Nephron (organoid): Measurements from ENCODE around the gene KIF1A.
"Not testable (repeated sequence)": the region's sequence is repeated elsewhere in the genome, so short reads cannot be mapped to it uniquely, and the experiment has no call there.

Experiments used
- H3K27ac Mint-ChIP-seq, 3 experiments: 2 replicates each; pipeline ENCODE4 v1.8.0; 2020; ENCODE audit warnings: mixed read lengths in 3 of 3, mild to moderate bottlenecking in 2 of 3, moderate library complexity in 1 of 3
- H3K27me3 Mint-ChIP-seq: 2 replicates; pipeline ENCODE4 v1.8.0; 2021; ENCODE audit warnings: low read depth, mild to moderate bottlenecking, moderate library complexity, mixed read lengths
- H3K36me3 Mint-ChIP-seq: 2 replicates; pipeline ENCODE4 v1.8.0; 2020; ENCODE audit warnings: low read depth, mixed read lengths
- H3K4me1 Mint-ChIP-seq: 2 replicates; pipeline ENCODE4 v1.8.0; 2020; ENCODE audit warnings: mixed read lengths
- H3K4me3 Mint-ChIP-seq, 3 experiments: 2 replicates each; pipeline ENCODE4 v1.8.0; 2020; ENCODE audit warnings: mild to moderate bottlenecking in 3 of 3, mixed read lengths in 3 of 3, moderate library complexity in 2 of 3
- H3K9me3 Mint-ChIP-seq: 2 replicates; pipeline ENCODE4 v1.8.0; 2020; ENCODE audit warnings: mixed read lengths
- TF ChIP-seq, protein P1 (sequence below), 3 experiments: fragments of 200-600 bp; sonication (generic); IDR thresholded peaks; one replicate each; pipeline ENCODE4 v1.5.0; 2021; ENCODE audit warnings: antibody characterized with exemption in 3 of 3; ENCODE audit not compliant: unreplicated experiment in 3 of 3

Gene KIF1A

DNA sequence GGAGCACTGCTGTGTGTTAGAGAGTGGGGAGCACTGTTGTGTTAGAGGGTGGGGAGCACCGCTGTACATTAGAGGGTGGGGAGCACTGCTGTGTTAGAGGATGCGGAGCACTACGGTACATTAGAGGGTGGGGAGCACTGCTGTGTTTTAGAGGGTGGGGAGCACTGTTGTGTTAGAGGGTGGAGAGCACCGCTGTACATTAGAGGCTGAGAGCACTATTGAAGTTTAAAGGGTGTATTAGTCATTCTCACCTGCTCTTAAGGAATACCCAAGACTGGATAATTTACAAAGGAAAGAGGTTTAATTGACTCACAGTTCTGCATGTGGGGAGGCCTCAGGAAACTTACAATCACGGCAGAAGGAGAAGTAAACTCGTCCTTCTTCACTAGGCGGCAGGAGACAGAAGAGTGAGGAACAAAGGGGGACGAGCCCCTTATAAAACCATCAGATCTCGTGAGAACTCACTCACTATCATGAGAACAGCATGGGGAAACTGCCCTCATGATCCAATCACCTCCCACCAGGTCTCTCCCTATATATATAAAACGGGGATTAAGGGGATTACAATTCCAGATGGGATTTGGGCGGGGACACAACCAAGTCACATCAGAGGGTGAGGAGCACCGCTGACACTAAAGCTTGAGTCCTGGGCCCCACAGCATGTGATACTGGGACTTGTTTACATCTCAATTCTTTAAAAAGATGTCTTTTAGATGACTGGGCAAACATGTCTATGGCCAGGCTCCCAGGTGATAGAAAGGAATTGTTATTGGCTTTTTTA lies 29.1 kb upstream of the KIF1A start:
- H3K27ac Mint-ChIP-seq: no peak overlapping the region
- TF ChIP-seq, protein P1, sequence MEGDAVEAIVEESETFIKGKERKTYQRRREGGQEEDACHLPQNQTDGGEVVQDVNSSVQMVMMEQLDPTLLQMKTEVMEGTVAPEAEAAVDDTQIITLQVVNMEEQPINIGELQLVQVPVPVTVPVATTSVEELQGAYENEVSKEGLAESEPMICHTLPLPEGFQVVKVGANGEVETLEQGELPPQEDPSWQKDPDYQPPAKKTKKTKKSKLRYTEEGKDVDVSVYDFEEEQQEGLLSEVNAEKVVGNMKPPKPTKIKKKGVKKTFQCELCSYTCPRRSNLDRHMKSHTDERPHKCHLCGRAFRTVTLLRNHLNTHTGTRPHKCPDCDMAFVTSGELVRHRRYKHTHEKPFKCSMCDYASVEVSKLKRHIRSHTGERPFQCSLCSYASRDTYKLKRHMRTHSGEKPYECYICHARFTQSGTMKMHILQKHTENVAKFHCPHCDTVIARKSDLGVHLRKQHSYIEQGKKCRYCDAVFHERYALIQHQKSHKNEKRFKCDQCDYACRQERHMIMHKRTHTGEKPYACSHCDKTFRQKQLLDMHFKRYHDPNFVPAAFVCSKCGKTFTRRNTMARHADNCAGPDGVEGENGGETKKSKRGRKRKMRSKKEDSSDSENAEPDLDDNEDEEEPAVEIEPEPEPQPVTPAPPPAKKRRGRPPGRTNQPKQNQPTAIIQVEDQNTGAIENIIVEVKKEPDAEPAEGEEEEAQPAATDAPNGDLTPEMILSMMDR (IDR thresholded peaks at IDR 0.05; ENCODE audit: unreplicated experiment in 3 of 3): no peak
- H3K4me1 Mint-ChIP-seq: no peaks in the 10 kb centered on the region
- peaks cover 7% of the 10 kb centered on the region for H3K9me3 Mint-ChIP-seq
- H3K4me3 Mint-ChIP-seq: no peak overlapping the region
- no peaks in the 10 kb centered on the region for H3K36me3 Mint-ChIP-seq
- peaks cover 28% of the 10 kb centered on the region for H3K27me3 Mint-ChIP-seq

DNA sequence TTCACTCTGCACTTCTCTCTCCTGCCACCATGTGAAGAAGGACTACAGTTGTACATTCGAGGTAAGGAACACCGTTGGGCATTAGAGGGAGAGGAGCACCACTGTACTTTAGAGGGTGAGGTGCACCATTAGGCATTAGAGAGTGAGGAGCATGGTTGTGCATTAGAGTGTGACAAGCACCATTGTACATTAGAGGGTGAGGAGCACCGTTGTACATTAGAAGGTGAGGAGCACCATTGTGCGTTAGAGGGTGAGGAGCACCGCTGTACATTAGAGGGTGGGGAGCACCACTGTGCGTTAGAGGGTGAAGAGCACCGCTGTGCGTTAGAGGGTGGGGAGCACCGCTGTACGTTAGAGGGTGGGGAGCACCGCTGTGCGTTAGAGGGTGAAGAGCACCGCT lies 27.8 kb upstream of the KIF1A start:
- H3K4me1 Mint-ChIP-seq: no peaks in the 10 kb centered on the region
- H3K9me3 Mint-ChIP-seq: no peaks in the 10 kb centered on the region
- no peaks in the 10 kb centered on the region for H3K36me3 Mint-ChIP-seq
- TF ChIP-seq, protein P1 (IDR thresholded peaks at IDR 0.05; ENCODE audit: unreplicated experiment in 3 of 3): no peak
- peaks cover 25% of the 10 kb centered on the region for H3K27me3 Mint-ChIP-seq
- H3K27ac Mint-ChIP-seq: no peak overlapping the region
- no peak overlapping the region for H3K4me3 Mint-ChIP-seq

DNA sequence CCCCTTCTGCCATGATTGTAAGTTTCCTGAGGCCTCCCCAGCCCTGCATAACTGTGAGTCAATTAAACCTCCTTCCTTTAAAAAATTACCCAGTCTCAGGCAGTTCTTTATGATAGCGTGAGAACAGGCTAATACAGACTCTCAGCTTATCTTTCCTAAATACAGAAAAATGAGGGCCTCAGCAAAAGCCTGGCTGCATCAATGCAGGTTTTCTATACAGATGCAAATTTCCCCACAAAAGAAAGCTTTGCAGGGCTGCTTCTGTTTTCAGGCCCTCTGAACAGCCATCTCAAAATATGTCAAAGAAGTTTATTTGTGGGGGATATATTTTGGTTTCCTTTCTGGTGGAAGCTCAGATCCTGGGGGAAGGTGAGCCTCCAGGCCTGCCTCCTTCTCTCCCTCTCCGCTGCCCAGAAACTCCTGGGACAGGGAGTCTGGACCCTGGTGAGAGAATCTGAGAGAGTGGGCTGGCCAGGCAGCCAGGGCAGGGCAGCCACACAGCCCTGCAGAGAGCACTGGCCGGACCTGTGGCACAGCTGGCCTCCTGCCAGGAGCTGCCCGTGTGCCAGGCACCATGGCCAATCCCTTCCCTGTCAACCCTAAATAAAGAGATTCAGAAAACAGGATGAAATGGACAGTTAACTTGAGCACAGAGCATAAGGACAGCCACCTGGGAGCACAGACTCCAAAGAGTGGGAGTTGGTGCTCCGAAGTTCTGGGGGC lies 27.0 kb upstream of the KIF1A start:
- H3K9me3 Mint-ChIP-seq: no peaks in the 10 kb centered on the region
- no peaks in the 10 kb centered on the region for H3K36me3 Mint-ChIP-seq
- H3K4me3 Mint-ChIP-seq: no peak overlapping the region
- no peak overlapping the region for H3K27ac Mint-ChIP-seq
- no peaks in the 10 kb centered on the region for H3K4me1 Mint-ChIP-seq
- peaks cover 30% of the 10 kb centered on the region for H3K27me3 Mint-ChIP-seq
- TF ChIP-seq, protein P1 (IDR thresholded peaks at IDR 0.05; ENCODE audit: unreplicated experiment in 3 of 3): no peak

DNA sequence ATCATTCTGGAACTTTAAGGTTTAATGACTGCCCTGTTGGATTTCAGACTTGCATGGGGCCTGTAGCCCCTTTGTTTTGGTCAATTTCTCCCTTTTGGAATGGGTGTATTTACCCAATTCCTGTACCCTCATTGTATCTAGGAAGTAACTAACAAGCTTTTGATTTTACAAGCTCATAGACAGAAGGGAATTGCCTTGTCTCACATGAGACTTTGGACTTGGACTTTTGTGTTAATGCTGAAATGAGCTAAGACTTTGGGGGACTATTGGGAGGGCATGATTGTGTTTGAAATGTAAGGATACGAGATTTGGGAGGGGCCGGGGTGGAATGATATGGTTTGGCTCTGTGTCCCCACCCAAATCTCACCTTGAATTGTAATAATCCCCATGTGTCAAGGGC lies 26.3 kb upstream of the KIF1A start:
- not testable (repeated sequence) for H3K27ac Mint-ChIP-seq, H3K4me1 Mint-ChIP-seq, H3K4me3 Mint-ChIP-seq, H3K9me3 Mint-ChIP-seq, H3K36me3 Mint-ChIP-seq
- H3K27me3 Mint-ChIP-seq: peaks cover 31% of the 10 kb centered on the region

DNA sequence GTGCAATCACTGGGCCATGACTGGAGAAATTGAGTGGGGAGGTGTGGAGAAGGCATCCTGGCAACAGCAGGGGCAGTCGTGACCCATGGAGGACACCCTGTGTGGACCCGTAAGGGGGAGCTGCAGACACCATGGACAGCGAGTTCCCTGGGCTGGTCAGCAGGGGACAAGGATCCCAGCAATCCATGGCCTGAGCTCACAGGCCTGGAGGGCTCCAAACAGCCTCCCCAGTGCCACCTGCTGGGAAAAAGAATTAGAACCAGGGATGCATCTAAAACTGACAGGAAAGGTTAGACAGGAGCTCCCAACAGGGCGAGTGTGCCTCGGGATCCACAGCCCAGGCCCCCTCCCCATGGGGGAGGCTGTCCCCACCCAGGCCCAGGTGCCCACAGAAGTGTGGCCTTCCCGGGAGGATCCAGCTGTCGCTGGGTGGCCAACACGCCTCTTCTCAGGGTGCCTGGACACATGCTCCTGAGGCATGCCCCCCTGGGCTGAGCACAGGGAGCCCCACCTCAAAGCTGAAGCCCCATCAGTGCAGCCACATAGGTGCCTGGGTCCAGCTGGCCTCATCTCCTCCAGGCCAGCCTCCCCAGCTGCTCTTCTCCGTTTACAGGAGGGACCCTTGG lies 20.5 kb upstream of the KIF1A start:
- H3K4me3 Mint-ChIP-seq: no peak overlapping the region
- H3K9me3 Mint-ChIP-seq: no peaks in the 10 kb centered on the region
- no peaks in the 10 kb centered on the region for H3K36me3 Mint-ChIP-seq
- H3K4me1 Mint-ChIP-seq: no peaks in the 10 kb centered on the region
- H3K27me3 Mint-ChIP-seq: peaks cover 22% of the 10 kb centered on the region
- TF ChIP-seq, protein P1 (IDR thresholded peaks at IDR 0.05; ENCODE audit: unreplicated experiment in 3 of 3): peak; percentile 72 to 76 (median 75)
- H3K27ac Mint-ChIP-seq: no peak overlapping the region
